SU-DHL-6 (cell line): Measurements from ENCODE around the gene INPP4B.

ENCODE experiments used
- EZH2phosphoT487 ChIP-seq: fragments of 200-600 bp; sonication (generic), shearing (Covaris generic); conservative IDR thresholded peaks from 2 replicates; pipeline ENCODE4 v1.6.1; 2018; ENCODE audit warnings: mild to moderate bottlenecking, antibody characterized with exemption, low read length, moderate library complexity, mixed read lengths
- TF ChIP-seq, protein P1 (sequence below): fragments of 200-600 bp; sonication (generic); IDR thresholded peaks from one replicate; pipeline ENCODE4 v1.5.1; 2017; ENCODE audit warnings: antibody characterized with exemption, mild to moderate bottlenecking, low read length, moderate library complexity; ENCODE audit not compliant: insufficient read depth, poor library complexity, severe bottlenecking

DNA sequence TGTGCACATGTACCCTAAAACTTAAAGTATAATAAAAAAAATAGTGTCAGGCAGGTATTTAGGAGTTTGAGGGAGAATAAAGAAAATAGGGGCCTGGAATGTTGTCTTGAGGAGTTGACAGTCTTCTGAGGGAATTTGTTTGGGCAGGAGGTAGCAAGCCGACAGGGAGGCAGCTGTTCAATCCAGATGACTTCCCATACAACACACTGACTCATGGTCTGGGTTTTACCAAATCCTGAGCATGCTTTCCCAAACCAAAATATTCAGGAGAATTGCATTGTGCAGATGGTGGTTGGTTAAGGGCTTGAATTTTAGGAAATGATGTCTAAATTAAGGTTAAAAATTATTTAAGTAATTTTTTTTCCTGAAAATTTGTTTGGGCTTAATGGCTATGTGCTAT lies 430.0 kb downstream of the INPP4B start:
- TF ChIP-seq, protein P1, sequence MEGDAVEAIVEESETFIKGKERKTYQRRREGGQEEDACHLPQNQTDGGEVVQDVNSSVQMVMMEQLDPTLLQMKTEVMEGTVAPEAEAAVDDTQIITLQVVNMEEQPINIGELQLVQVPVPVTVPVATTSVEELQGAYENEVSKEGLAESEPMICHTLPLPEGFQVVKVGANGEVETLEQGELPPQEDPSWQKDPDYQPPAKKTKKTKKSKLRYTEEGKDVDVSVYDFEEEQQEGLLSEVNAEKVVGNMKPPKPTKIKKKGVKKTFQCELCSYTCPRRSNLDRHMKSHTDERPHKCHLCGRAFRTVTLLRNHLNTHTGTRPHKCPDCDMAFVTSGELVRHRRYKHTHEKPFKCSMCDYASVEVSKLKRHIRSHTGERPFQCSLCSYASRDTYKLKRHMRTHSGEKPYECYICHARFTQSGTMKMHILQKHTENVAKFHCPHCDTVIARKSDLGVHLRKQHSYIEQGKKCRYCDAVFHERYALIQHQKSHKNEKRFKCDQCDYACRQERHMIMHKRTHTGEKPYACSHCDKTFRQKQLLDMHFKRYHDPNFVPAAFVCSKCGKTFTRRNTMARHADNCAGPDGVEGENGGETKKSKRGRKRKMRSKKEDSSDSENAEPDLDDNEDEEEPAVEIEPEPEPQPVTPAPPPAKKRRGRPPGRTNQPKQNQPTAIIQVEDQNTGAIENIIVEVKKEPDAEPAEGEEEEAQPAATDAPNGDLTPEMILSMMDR = no peak
- TF ChIP-seq EZH2phosphoT487 = no peak
